GM23338 (cell line): ENCODE data around the gene BANP.

ENCODE experiments used
- CREB1 ChIP-seq: fragments of 250-450 bp; sonication (Bioruptor Pico); IDR thresholded peaks from 2 replicates; pipeline ENCODE4 v1.5.0; 2020; ENCODE audit warnings: low read depth, mild to moderate bottlenecking, moderate library complexity
- CTCF ChIP-seq, 2 experiments: fragments of 200-600 bp in 1 of 2; sonication (generic) in 1 of 2; conservative IDR thresholded peaks; 2 replicates each; pipeline versions ENCODE4 v1.5.1 to v1.6.1; 2016 to 2017; ENCODE audit warnings: antibody characterized with exemption in 2 of 2, low read depth in 2 of 2, mild to moderate bottlenecking in 2 of 2, moderate library complexity in 1 of 2
- ETS1 ChIP-seq: IDR thresholded peaks from 2 replicates; pipeline ENCODE4 v1.6.1; 2016; ENCODE audit warnings: antibody characterized with exemption
- EZH2 ChIP-seq: fragments of 200-600 bp; sonication (generic); IDR thresholded peaks from one replicate; pipeline ENCODE4 v1.8.0; 2017; ENCODE audit warnings: antibody characterized with exemption, mild to moderate bottlenecking, low read depth; ENCODE audit not compliant: unreplicated experiment
- EZH2phosphoT487 ChIP-seq: fragments of 200-600 bp; sonication (generic); IDR thresholded peaks from one replicate; pipeline ENCODE4 v1.8.1; 2018; ENCODE audit warnings: antibody characterized with exemption; ENCODE audit not compliant: unreplicated experiment
- JUNB ChIP-seq: IDR thresholded peaks from one replicate; pipeline ENCODE4 v1.6.1; 2016; ENCODE audit warnings: antibody characterized with exemption; ENCODE audit not compliant: unreplicated experiment
- NANOG ChIP-seq: IDR thresholded peaks from 2 replicates; pipeline ENCODE4 v1.6.1; 2016; ENCODE audit warnings: antibody characterized with exemption, borderline replicate concordance
- POLR2AphosphoS5 ChIP-seq: IDR thresholded peaks from 2 replicates; pipeline ENCODE4 v1.6.1; 2016; ENCODE audit warnings: antibody characterized with exemption, low read depth
- REST ChIP-seq: IDR thresholded peaks from one replicate; pipeline ENCODE4 v1.6.1; 2018; ENCODE audit warnings: antibody characterized with exemption; ENCODE audit not compliant: unreplicated experiment
- STAT1 ChIP-seq: IDR thresholded peaks from one replicate; pipeline ENCODE4 v1.6.1; 2016; ENCODE audit warnings: antibody characterized with exemption; ENCODE audit not compliant: unreplicated experiment
- ZNF114 ChIP-seq: fragments of 250-450 bp; sonication (Bioruptor Pico); IDR thresholded peaks from 2 replicates; pipeline ENCODE4 v1.5.0; 2020; ENCODE audit warnings: mild to moderate bottlenecking, moderate library complexity
- ZNF331 ChIP-seq: fragments of 250-450 bp; sonication (Bioruptor Pico); IDR thresholded peaks from 2 replicates; pipeline ENCODE4 v1.5.0; 2020; ENCODE audit warnings: low read depth, mild to moderate bottlenecking, moderate library complexity
- ZNF462 ChIP-seq: fragments of 250-450 bp; sonication (Bioruptor Pico); IDR thresholded peaks from 2 replicates; pipeline ENCODE4 v1.5.0; 2020; ENCODE audit warnings: mild to moderate bottlenecking, moderate library complexity

GRCh38 chr16:87929986-87930385, 21.2 kb upstream of the BANP start:
- TF ChIP-seq EZH2 = no peak
- TF ChIP-seq CTCF (conservative IDR thresholded peaks at IDR 0.05; ENCODE audit: low read depth in 2 of 2) = no peak
- no peak for TF ChIP-seq POLR2AphosphoS5
- no peak for TF ChIP-seq JUNB
- no peak for TF ChIP-seq ZNF114 (CRISPR knock-in tag)
- TF ChIP-seq CREB1 (CRISPR knock-in tag) = no peak
- no peak for TF ChIP-seq NANOG
- no peak for TF ChIP-seq ZNF331 (CRISPR knock-in tag)
- TF ChIP-seq ZNF462 (CRISPR knock-in tag) = no peak
- no peak for TF ChIP-seq REST
- TF ChIP-seq EZH2phosphoT487 = no peak
- no peak for TF ChIP-seq ETS1
- TF ChIP-seq STAT1 = no peak
